HG03354 (cell line): ENCODE results near the gene ITSN1.
"Not testable (repeated sequence)": the region's sequence is repeated elsewhere in the genome, so short reads cannot be mapped to it uniquely, and the experiment has no call there.

ENCODE experiments used
- ATAC-seq: cut with Tn5 transposase; IDR thresholded peaks from one replicate; pipeline ENCODE4 v1.9.1; 2021; ENCODE audit warnings: mild to moderate bottlenecking; ENCODE audit not compliant: unreplicated experiment, poor library complexity, severe bottlenecking

Gene ITSN1

GRCh38 chr21:33674226-33674625, 31.9 kb downstream of the ITSN1 start:
- no peak for ATAC-seq

GRCh38 chr21:33676666-33677065, 34.4 kb downstream of the ITSN1 start:
- not testable (repeated sequence) for ATAC-seq

- no peak for ATAC-seq
Observed at GRCh38 chr21:33677450-33677849, 35.1 kb downstream of the ITSN1 start.

- no peak for ATAC-seq
Observed at GRCh38 chr21:33680870-33681269, 38.6 kb downstream of the ITSN1 start.

- no peak for ATAC-seq
Observed at GRCh38 chr21:33682992-33683627, 40.8 kb downstream of the ITSN1 start.

- ATAC-seq = no peak
Observed at GRCh38 chr21:33684068-33684467, 41.8 kb downstream of the ITSN1 start.

GRCh38 chr21:33684923-33685560, 42.7 kb downstream of the ITSN1 start:
- ATAC-seq = no peak

GRCh38 chr21:33685613-33686197, 43.4 kb downstream of the ITSN1 start:
- no peak for ATAC-seq

- no peak for ATAC-seq
Observed at GRCh38 chr21:33686386-33686785, 44.1 kb downstream of the ITSN1 start.

GRCh38 chr21:33687634-33688033, 45.3 kb downstream of the ITSN1 start:
- no peak for ATAC-seq

GRCh38 chr21:33688353-33688752, 46.1 kb downstream of the ITSN1 start:
- ATAC-seq = no peak

- no peak for ATAC-seq
Observed at GRCh38 chr21:33690874-33691273, 48.6 kb downstream of the ITSN1 start.

- ATAC-seq = no peak
Observed at GRCh38 chr21:33691945-33692603, 49.8 kb downstream of the ITSN1 start.

- ATAC-seq = no peak
Observed at GRCh38 chr21:33695813-33696212, 53.5 kb downstream of the ITSN1 start.

GRCh38 chr21:33696465-33696864, 54.2 kb downstream of the ITSN1 start:
- no peak for ATAC-seq

- ATAC-seq = no peak
Observed at GRCh38 chr21:33698087-33698860, 56.0 kb downstream of the ITSN1 start.

- no peak for ATAC-seq
Observed at GRCh38 chr21:33699277-33699676, 57.0 kb downstream of the ITSN1 start.

- ATAC-seq = no peak
Observed at GRCh38 chr21:33700491-33700890, 58.2 kb downstream of the ITSN1 start.

GRCh38 chr21:33703750-33704606, 61.7 kb downstream of the ITSN1 start:
- ATAC-seq = no peak
